MCF 10A (cell line): ENCODE results near the gene ATF7. TPM values are rescaled to one million over a fixed set of nuclear protein-coding genes. Genes with fewer than 3 reads are reported as not detected.

Experiments
- BruUV-seq: library from RNA; stranded (reverse); fragments of 400-500 nt; replicated peaks from 2 replicates; lab custom pipeline; 2021; lab: Mats Ljungman, UMichigan
- CTCF ChIA-PET: fragments of 300-600 bp; sonication (Branson Sonifier 250); formaldehyde crosslinking; extraction: SDS; loops from one replicate; lab custom pipeline; 2021; ENCODE audit warnings: antibody characterized with exemption, inconsistent platforms; lab: Yijun Ruan, JAX
- POLR2A ChIA-PET: fragments of 300-600, 350-650 bp; sonication (Branson Sonifier 250); formaldehyde crosslinking; extraction: SDS; loops from one replicate; lab custom pipeline; 2020; ENCODE audit warnings: antibody characterized with exemption, inconsistent platforms; lab: Yijun Ruan, JAX
- DNase-seq: peaks from one replicate; pipeline ENCODE4 v3.0.0-alpha.2; 2018; ENCODE audit not compliant: unreplicated experiment
- H3K27ac Mint-ChIP-seq: one replicate; pipeline ENCODE4 v1.8.0; 2022; ENCODE audit warnings: mild to moderate bottlenecking, low read depth, mixed read lengths; ENCODE audit not compliant: unreplicated experiment
- H3K27me3 Mint-ChIP-seq: one replicate; pipeline ENCODE4 v1.8.0; 2022; ENCODE audit warnings: mixed read lengths; ENCODE audit not compliant: insufficient read depth, unreplicated experiment
- H3K36me3 Mint-ChIP-seq: one replicate; pipeline ENCODE4 v1.8.0; 2022; ENCODE audit warnings: mild to moderate bottlenecking, moderate library complexity, mixed read lengths; ENCODE audit not compliant: insufficient read depth, unreplicated experiment
- H3K4me1 Mint-ChIP-seq: one replicate; pipeline ENCODE4 v1.8.0; 2022; ENCODE audit warnings: mixed read lengths; ENCODE audit not compliant: insufficient read depth, unreplicated experiment
- H3K4me3 Mint-ChIP-seq: one replicate; pipeline ENCODE4 v1.8.0; 2022; ENCODE audit warnings: mild to moderate bottlenecking, moderate library complexity, mixed read lengths; ENCODE audit not compliant: unreplicated experiment
- H3K9me3 Mint-ChIP-seq: one replicate; pipeline ENCODE4 v1.8.0; 2022; ENCODE audit warnings: mixed read lengths; ENCODE audit not compliant: unreplicated experiment
- CTCF ChIP-seq: fragments of 200-600 bp; IDR thresholded peaks from one replicate; pipeline ENCODE4 v1.8.0; 2022; ENCODE audit warnings: antibody characterized with exemption, mild to moderate bottlenecking; ENCODE audit not compliant: unreplicated experiment
- intact Hi-C: fragments of 100-400 bp; cut with micrococcal nuclease; formaldehyde crosslinking; loops from 2 replicates; pipeline ENCODE4 v1.14.1; 2022
- total RNA-seq: library from RNA; stranded (reverse); gene quantifications from 2 replicates; pipeline ENCODE4 v1.2.3, GENCODE V29; 2022

Gene ATF7
- total RNA-seq, 1 experiment from 2014 or later, result 40.8 TPM

DNA sequence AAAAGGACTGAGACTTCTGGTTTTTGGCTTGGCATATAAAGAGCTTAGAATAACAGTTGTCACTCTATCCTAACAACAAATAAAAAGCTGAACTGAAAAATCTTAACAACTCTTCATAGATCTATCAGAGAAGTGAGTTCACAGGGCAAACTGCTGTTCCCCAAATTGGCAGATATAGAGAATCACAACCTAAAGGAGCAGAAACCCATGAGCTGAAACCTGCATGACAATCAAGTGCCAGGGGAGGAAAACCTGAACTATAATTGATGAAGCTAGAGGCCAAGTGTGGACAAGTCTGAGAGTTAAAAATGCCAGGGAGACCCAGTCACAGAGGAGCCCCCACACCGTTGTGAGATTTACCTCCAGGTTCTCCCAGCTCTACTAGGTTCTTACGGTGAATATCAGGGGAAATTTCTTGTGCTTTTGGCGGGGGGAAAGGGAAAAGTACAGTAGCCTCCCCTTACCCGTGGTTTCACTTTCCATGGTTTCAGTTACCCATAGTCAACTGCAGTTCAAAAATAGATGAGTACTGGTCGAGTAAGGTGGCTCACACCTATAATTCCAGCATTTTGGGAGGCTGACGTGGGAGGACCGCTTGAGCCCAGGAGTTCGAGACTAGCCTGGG is 53.9 kb downstream of the ATF7 start:
- H3K27ac Mint-ChIP-seq, result no peak overlapping the region

GRCh38 chr12:53571295-53571694 is 54.9 kb downstream of the ATF7 start:
- no peak for DNase-seq
- peaks cover 6% of the 10 kb centered on the region for H3K36me3 Mint-ChIP-seq
- CTCF ChIA-PET, result no interaction called here
- BruUV-seq, result no TSS peak
- intact Hi-C loops, result no loop called here
- no peak overlapping the region for H3K4me3 Mint-ChIP-seq
- H3K27me3 Mint-ChIP-seq, result no peaks in the 10 kb centered on the region
- POLR2A ChIA-PET, result no interaction called here
- peaks cover 17% of the 10 kb centered on the region for H3K4me1 Mint-ChIP-seq
- H3K27ac Mint-ChIP-seq, result no peak overlapping the region
- no peak for TF ChIP-seq CTCF
- H3K9me3 Mint-ChIP-seq, result no peaks in the 10 kb centered on the region

More for the DNA sequence above, 53.9 kb downstream of the ATF7 start:
- no peak for DNase-seq
- no peak for TF ChIP-seq CTCF
- H3K4me1 Mint-ChIP-seq, result peaks cover 24% of the 10 kb centered on the region
- no peaks in the 10 kb centered on the region for H3K9me3 Mint-ChIP-seq
- BruUV-seq, result no TSS peak
- no peaks in the 10 kb centered on the region for H3K27me3 Mint-ChIP-seq
- peaks cover 15% of the 10 kb centered on the region for H3K36me3 Mint-ChIP-seq
- intact Hi-C loops, result no loop called here
- ChIA-PET CTCF (interaction anchor here (0.6 kb wide), 4 partner anchors 28 to 1374 kb away, joined by 3 to 6 read pairs (median 4); no protein-coding TSS in a partner anchor), POLR2A (no interaction called here)
- no peak overlapping the region for H3K4me3 Mint-ChIP-seq

GRCh38 chr12:53568809-53569557 is 57.2 kb downstream of the ATF7 start:
- no peak for DNase-seq
- H3K4me3 Mint-ChIP-seq, result no peak overlapping the region

More at GRCh38 chr12:53568809-53569557, 57.2 kb downstream of the ATF7 start:
- POLR2A ChIA-PET, result interaction anchor here (0.8 to 1.0 kb wide), 4 partner anchors 12 to 55 kb away, joined by 3 to 4 read pairs (median 3); no protein-coding TSS in a partner anchor
- CTCF ChIA-PET, result interaction anchor here (0.6 to 1.3 kb wide), 5 partner anchors 26 to 397 kb away, joined by 3 to 4 read pairs (median 3); no protein-coding TSS in a partner anchor
- BruUV-seq, result TSS peak; percentile 10
- Mint-ChIP-seq H3K27me3 (no peaks in the 10 kb centered on the region), H3K27ac (no peak overlapping the region), H3K9me3 (no peaks in the 10 kb centered on the region), H3K4me1 (peaks cover 14% of the 10 kb centered on the region), H3K36me3 (peaks cover 6% of the 10 kb centered on the region)
- no peak for TF ChIP-seq CTCF
- intact Hi-C loops, result no loop called here
